GM12878 (cell line): ENCODE data around the gene PHF3. TPM values are rescaled to one million over a fixed set of nuclear protein-coding genes. Genes with fewer than 3 reads are reported as not detected.

Experiments used
- ATAC-seq: fragments of 200-7000 bp; cut with Tn5 transposase; 3 replicates; pipeline ENCODE4 v1.9.1; 2020; ENCODE audit warnings: mild to moderate bottlenecking, moderate library complexity
- BruUV-seq: library from RNA; stranded (reverse); fragments of 400-500 nt; replicated peaks from 2 replicates; lab custom pipeline; 2021; lab: Mats Ljungman, UMichigan
- CTCF ChIA-PET: fragments of 300-600 bp; sonication (Branson Sonifier 250); formaldehyde crosslinking; extraction: SDS; loops from one replicate; lab custom pipeline; 2021; ENCODE audit warnings: inconsistent platforms; lab: Yijun Ruan, JAX
- POLR2A ChIA-PET: fragments of 350-600 bp; formaldehyde crosslinking; extraction: SDS; loops from one replicate; lab custom pipeline; 2021; ENCODE audit warnings: inconsistent platforms; lab: Charles Lee
- RAD21 ChIA-PET: fragments of 300-600 bp; sonication (Branson Sonifier 250); formaldehyde crosslinking; loops from one replicate; lab custom pipeline; 2023; ENCODE audit warnings: antibody characterized with exemption; ENCODE audit not compliant: unreplicated experiment; lab: Charles Lee
- SMC1A ChIA-PET: fragments of 300-600 bp; sonication (Branson Sonifier 250); formaldehyde crosslinking; loops from one replicate; lab custom pipeline; 2023; ENCODE audit not compliant: unreplicated experiment, uncharacterized antibody; lab: Charles Lee
- DNase-seq: peaks from one replicate; pipeline ENCODE4 v3.0.0-alpha.2; 2011; ENCODE audit warnings: low read depth, low spot score
- FAIRE-seq: peaks from 3 replicates; lab custom pipeline; 2011; peaks lifted over from hg19 to GRCh38; lab: Jason Lieb, UNC
- H2AFZ ChIP-seq: 2 replicates; pipeline ENCODE4 v1.6.0; 2011; ENCODE audit warnings: low read depth, low read length, control low read depth; ENCODE audit not compliant: control insufficient read depth
- H3K27ac ChIP-seq: 2 replicates; pipeline ENCODE4 v1.5.1; 2011; ENCODE audit warnings: control low read depth; ENCODE audit not compliant: control insufficient read depth, insufficient read depth
- H3K27me3 ChIP-seq, 2 experiments: replicated peaks in 1 of 2; 2 replicates each; pipeline versions ENCODE4 v1.6.0 to v1.6.1; 2011; ENCODE audit warnings: low read length in 1 of 2; ENCODE audit not compliant: control insufficient read depth in 2 of 2, insufficient read depth in 2 of 2
- H3K36me3 ChIP-seq, 2 experiments: 2 replicates each; pipeline ENCODE4 v1.5.1; 2011; ENCODE audit warnings: low read length in 1 of 2; ENCODE audit not compliant: control insufficient read depth in 2 of 2, insufficient read depth in 2 of 2
- H3K4me1 ChIP-seq: 2 replicates; pipeline ENCODE4 v1.6.1; 2011; ENCODE audit warnings: mild to moderate bottlenecking, low read length, moderate library complexity, mixed read lengths; ENCODE audit not compliant: control insufficient read depth, insufficient read depth
- H3K4me2 ChIP-seq: 2 replicates; pipeline ENCODE4 v1.6.0; 2011; ENCODE audit warnings: control low read depth; ENCODE audit not compliant: control insufficient read depth, insufficient read depth
- H3K4me3 ChIP-seq: fragments of 200-600 bp; sonication (generic); 2 replicates; pipeline ENCODE4 v1.5.1; 2016
- H3K79me2 ChIP-seq: 2 replicates; pipeline ENCODE4 v1.6.0; 2011; ENCODE audit warnings: low read length; ENCODE audit not compliant: control insufficient read depth, insufficient read depth
- H3K9ac ChIP-seq: 2 replicates; pipeline ENCODE4 v1.8.0; 2011; ENCODE audit warnings: low read length, control low read depth, mixed read lengths; ENCODE audit not compliant: control insufficient read depth, insufficient read depth
- H3K9me3 ChIP-seq: replicated peaks from 3 replicates; pipeline ENCODE4 v1.5.1; 2011; ENCODE audit warnings: mild to moderate bottlenecking, low read length; ENCODE audit not compliant: control insufficient read depth, insufficient read depth
- H4K20me1 ChIP-seq: 2 replicates; pipeline ENCODE4 v1.6.0; 2011; ENCODE audit not compliant: control insufficient read depth, insufficient read depth
- HDAC2 ChIP-seq: fragments of 200-600 bp; sonication (generic); IDR thresholded peaks from 2 replicates; pipeline ENCODE4 v1.6.1; 2017
- MEF2A ChIP-seq: IDR thresholded peaks from 2 replicates; pipeline ENCODE4 v1.6.1; 2011; ENCODE audit warnings: low read depth, mild to moderate bottlenecking, low read length, moderate library complexity; ENCODE audit not compliant: insufficient read depth
- MYC ChIP-seq: IDR thresholded peaks from 2 replicates; pipeline ENCODE4 v1.6.1; 2011; ENCODE audit warnings: mild to moderate bottlenecking, low read length, moderate library complexity, inconsistent platforms; ENCODE audit not compliant: insufficient read depth, insufficient replicate concordance, insufficient read length, severe bottlenecking
- NBN ChIP-seq: fragments of 450-650 bp; IDR thresholded peaks from 2 replicates; pipeline ENCODE4 v1.6.1; 2016
- RUNX3 ChIP-seq: IDR thresholded peaks from 2 replicates; pipeline ENCODE4 v1.6.1; 2012; ENCODE audit warnings: low read length, inconsistent platforms
- ZNF384 ChIP-seq: IDR thresholded peaks from 2 replicates; pipeline ENCODE4 v1.6.1; 2012; ENCODE audit warnings: low read depth, mild to moderate bottlenecking, low read length, improper control_type of control experiment, borderline replicate concordance
- WGBS: methylation state at CpG from one replicate; pipeline ENCODE4 v1.1.6; 2016; ENCODE audit warnings: low lambda C conversion rate; ENCODE audit not compliant: insufficient replicate concordance, insufficient coverage; ENCODE audit errors: missing lambda C conversion rate; 5-methylcytosine and 5-hydroxymethylcytosine counted together
- in situ Hi-C: fragments of 300-500 bp; cut with MboI; formaldehyde crosslinking; loops from 9 replicates; pipeline ENCODE4 v1.14.3; 2018; ENCODE audit warnings: mixed read lengths
- intact Hi-C: fragments of 100-400 bp; cut with micrococcal nuclease; formaldehyde crosslinking; loops from one replicate; pipeline ENCODE4 v1.14.2; 2022; ENCODE audit not compliant: unreplicated experiment
- polyA plus RNA-seq, 11 experiments: library from polyadenylated mRNA; depleted of rRNA in 4 of 11; unstranded in 6 of 11; stranded (reverse) in 5 of 11; fragments of >200 nt; fragmentation: Nextera tagmentation in 4 of 11; fragmentation: Illumina TruSeq in 1 of 11; extraction: Ambion mirVana in 4 of 11; extraction: Trizol in 1 of 11; gene quantifications; 1 replicate in 1 of 11; 2 replicates in 10 of 11; pipeline versions ENCODE4 v1.2.1 to v1.2.3, GENCODE V29; 2011 to 2016; ENCODE audit warnings: inconsistent platforms in 2 of 11, missing spikeins in 2 of 11, low read depth in 1 of 11
- total RNA-seq, 4 experiments: library from RNA; depleted of rRNA in 3 of 4; stranded (reverse); fragments of >200 nt in 3 of 4; fragmentation: Illumina TruSeq in 1 of 4; extraction: Trizol in 1 of 4; gene quantifications; 2 replicates each; pipeline versions ENCODE4 v1.2.1 to v1.2.3, GENCODE V29; 2013 to 2021
- TF ChIP-seq, protein P1 (sequence below): fragments of 450-650 bp; IDR thresholded peaks from 2 replicates; pipeline ENCODE4 v1.6.1; 2017; ENCODE audit warnings: mild to moderate bottlenecking

The PHF3 gene
- total and polyA plus RNA-seq, 10 of the 15 experiments (the other 5 are each of a cell fraction or from before 2014, with no cell fraction given): 8.3 to 61.5 (median 26.6) TPM

DNA sequence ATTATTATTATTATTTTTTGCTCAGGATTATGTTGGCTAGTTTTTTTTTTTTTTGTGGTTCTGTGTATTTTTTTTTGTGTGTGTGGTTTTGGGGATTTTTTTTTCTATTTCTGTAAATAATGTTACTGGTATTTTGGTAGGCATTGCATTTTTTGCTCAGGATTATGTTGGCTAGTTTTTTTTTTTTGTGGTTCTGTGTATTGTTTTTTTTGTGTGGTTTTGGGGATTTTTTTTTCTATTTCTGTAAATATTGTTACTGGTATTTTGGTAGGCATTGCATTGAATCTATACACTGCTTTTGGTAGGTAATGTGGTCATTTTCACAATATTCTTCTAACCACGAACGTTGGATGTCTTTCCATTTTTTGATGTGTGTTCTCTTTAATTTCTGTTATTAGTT, 17.4 kb downstream of the PHF3 start:
- ChIA-PET POLR2A (interaction anchor here (0.6 to 0.7 kb wide), 2 partner anchors 27 to 604 kb away, joined by 3 to 4 read pairs; no protein-coding TSS in a partner anchor), CTCF (no interaction called here), SMC1A (interaction anchor here (0.7 to 1.0 kb wide), 3 partner anchors 37 to 625 kb away, joined by 3 read pairs; no protein-coding TSS in a partner anchor), RAD21 (no interaction called here)
- no peaks in the 10 kb centered on the region for H3K27me3 ChIP-seq
- no peak overlapping the region for H3K9ac ChIP-seq
- H3K4me2 ChIP-seq: no peak overlapping the region
- no peak overlapping the region for H3K27ac ChIP-seq
- ATAC-seq (no peak), FAIRE-seq (no peak), DNase-seq (no peak)
- intact Hi-C loops: no loop called here
- in situ Hi-C loops: no loop called here
- WGBS: 51% methylated on average over 2 of the region's 2 CpGs
- H3K4me1 ChIP-seq: no peaks in the 10 kb centered on the region; the same call in 1 of the 2 replicates
- no peak for TF ChIP-seq MYC
- TF ChIP-seq NBN: 0 out of 2 replicates have a peak, but pooled peaks have one; percentile 37
- peak; percentile 64; the same call in 1 of the 2 replicates for TF ChIP-seq MEF2A
- peak; percentile 59 for TF ChIP-seq RUNX3
- TF ChIP-seq, protein P1, sequence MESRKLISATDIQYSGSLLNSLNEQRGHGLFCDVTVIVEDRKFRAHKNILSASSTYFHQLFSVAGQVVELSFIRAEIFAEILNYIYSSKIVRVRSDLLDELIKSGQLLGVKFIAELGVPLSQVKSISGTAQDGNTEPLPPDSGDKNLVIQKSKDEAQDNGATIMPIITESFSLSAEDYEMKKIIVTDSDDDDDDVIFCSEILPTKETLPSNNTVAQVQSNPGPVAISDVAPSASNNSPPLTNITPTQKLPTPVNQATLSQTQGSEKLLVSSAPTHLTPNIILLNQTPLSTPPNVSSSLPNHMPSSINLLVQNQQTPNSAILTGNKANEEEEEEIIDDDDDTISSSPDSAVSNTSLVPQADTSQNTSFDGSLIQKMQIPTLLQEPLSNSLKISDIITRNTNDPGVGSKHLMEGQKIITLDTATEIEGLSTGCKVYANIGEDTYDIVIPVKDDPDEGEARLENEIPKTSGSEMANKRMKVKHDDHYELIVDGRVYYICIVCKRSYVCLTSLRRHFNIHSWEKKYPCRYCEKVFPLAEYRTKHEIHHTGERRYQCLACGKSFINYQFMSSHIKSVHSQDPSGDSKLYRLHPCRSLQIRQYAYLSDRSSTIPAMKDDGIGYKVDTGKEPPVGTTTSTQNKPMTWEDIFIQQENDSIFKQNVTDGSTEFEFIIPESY: no peak
- peak; percentile 40; the same call in 1 of the 2 replicates for TF ChIP-seq ZNF384
- TF ChIP-seq HDAC2: no peak
- H3K4me3 ChIP-seq: no peak overlapping the region
- H3K79me2 ChIP-seq: peaks cover 93% of the 10 kb centered on the region
- H2AFZ ChIP-seq: no peak overlapping the region
- no TSS peak for BruUV-seq
- H4K20me1 ChIP-seq: no peaks in the 10 kb centered on the region
- peaks cover 0 to 8% of the 10 kb centered on the region in 2 experiments; a peak in 2 of 4 replicates for H3K36me3 ChIP-seq
- peaks cover 9% of the 10 kb centered on the region for H3K9me3 ChIP-seq
